NCI-H526 (cell line): Measurements from ENCODE around the gene TPP2.

ENCODE experiments used
- DNase-seq, 2 experiments: peaks; one replicate each; lab custom pipeline; 2025; lab: John Stamatoyannopoulos, UW

Gene TPP2

DNA sequence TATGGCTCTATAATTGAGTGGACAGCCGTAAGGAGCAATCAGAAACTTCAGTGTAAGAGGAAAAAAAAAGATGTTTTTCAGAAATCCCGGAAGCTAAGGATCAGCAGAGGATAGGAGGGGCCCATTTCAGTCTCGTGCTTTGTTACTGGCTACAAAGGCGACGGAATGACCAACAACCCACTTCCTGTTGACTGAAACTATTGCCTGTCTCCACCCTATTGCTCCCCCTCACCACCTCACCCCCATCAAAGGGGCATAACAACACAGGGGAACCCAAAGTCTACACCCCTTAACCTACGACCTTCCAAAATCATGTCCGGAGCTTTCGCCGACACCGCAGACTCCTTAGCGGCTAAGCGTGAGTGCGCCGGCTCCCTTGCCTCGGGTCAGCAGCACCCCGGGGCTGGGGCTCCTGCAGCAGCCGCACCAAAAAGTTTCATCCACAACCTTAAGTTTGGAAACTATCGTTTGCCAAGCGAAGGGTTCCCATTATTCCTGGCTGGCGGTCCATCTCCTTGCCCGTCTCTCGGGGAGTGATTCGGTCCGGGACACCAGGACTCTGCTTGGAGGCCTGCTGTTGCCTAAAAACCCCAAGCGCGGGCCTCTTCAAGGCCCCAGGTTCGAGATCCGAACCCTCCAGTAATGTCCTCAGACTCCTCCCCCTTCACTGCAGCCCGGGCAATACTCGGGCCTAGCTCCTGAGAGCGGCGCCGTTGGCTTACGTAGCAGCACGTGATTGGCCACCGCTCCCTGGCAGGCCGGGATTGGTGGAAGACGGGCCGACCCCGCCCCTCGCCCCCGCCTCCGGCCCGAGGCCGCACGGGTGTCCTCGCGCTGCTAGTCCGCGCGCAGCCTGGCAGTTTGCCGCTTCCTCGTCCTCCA, at the start of gene TPP2:
Gene TPP2, plus strand, starts transcription at position 840 of the 882 bp plus-strand sequence. CDS start 53 bp downstream, outside the sequence.
- peak; percentile 95 to 99 for DNase-seq

DNA sequence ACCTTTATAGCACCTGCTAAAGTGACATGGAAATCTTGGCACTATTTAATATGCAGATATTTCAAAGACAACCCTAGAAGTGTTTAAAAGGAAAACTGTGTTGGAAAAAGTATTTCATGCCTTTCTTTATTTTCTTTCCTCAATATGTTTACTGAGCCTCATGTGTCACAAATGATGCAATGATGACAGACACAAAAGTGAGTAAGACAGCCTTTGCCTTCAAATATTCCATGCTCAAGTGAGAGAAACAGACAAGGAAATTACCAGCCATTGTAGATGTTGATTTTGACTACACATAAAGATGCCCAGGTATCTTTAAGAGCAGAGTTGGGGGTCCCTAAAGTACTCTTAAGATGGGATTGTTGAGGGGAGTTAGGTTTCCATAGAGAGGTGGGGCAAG, 48.0 kb upstream of the TPP2 start:
- DNase-seq = no peak

- no peak for DNase-seq
Observed at GRCh38 chr13:102550507-102550906, 46.3 kb upstream of the TPP2 start.

- peak; percentile 28 to 56 for DNase-seq
Observed at GRCh38 chr13:102555914-102556553, 40.8 kb upstream of the TPP2 start.

DNA sequence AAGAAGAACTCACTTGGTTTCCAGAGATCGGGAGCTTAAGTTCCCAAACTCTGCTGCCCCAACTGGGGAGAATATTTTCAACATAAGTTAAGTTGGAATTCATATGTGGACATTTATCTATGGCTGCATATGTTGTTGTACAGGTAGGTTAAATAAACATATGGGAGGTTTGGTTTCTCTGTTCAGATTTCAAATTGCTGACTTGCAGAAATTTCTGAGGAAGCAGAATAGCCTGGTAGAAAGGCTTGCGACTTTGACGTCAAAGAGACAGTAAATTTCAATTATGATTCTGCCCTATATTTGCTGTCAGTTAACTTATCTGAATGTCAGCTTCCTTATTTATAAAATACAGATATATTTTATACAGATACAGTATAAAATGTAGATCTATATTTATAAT, 40.0 kb upstream of the TPP2 start:
- no peak for DNase-seq

DNA sequence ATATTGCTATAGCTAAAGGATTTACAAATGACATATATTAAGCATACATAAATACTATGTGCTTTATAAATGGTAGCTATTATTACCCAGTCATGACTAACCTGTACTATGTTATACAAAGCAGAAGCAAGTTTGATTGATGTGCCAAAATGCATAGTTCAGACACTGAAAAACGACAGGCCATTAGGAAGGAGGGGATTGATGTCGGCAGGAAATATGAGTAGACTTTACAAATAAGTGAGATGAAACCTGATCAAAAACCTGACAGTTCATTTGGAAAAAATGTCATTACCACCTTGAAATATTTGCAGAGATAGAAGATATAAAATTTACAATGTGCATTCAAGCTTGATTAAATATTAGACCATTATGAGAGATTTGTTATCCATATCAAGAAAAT, 38.8 kb upstream of the TPP2 start:
- no peak for DNase-seq

DNA sequence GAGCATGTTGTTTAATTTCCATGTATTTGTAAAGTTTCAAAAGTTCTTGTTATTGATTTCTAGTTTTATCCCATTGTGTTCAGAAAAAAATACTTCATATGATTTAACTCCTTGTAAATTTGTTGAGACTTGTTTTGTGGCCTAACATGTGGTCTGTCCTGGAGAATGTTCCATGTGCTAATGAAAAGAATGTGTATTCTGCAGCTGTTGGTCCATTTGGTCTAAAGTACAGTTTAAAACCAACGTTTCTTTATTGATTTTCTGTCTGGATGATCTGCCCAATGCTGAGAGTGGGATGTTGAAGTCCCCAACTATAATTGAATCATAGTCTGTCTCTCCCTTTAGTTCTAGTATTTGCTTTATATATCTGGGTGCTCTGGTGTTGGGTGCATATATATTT, 34.9 kb upstream of the TPP2 start:
- DNase-seq = no peak

DNA sequence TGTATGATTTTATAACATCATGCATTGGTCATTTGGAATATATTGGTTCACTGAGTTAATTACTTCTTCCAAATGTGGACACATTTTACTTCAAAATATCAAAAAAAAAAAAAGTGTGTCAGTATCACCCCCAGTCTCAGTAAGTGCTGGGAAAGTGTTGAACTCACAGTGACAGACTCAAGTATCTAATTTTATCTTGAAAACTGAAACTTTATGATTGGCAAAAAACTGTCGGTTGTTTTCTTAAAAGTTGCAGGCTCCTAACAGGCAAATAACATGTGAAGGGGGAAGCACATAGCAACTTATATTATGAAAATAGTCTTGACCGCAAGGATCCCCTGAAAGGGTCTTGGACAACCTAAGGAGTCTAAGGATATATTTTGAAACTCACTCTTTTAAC, 33.5 kb upstream of the TPP2 start:
- DNase-seq = no peak

DNA sequence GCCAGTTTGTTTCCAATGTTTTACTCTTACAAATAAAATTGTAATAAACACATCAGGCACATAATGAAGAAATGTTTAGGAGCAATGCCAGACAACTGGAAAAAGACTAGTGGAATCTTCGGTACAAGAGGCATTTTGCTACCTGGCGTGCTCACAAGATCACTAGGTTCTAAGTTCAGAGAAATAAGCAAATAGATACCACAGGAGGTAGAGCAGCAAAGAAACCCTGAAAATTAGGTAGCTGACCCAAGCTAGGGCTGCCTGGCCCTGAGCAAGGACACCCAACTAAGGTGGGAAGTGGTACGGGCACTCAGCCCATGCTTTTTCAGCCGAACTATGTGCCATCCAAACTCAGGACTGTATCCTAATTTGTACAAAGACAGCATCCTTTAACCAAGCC, 32.2 kb upstream of the TPP2 start:
- no peak for DNase-seq

- no peak for DNase-seq
Observed at GRCh38 chr13:102566513-102566912, 30.3 kb upstream of the TPP2 start.

DNA sequence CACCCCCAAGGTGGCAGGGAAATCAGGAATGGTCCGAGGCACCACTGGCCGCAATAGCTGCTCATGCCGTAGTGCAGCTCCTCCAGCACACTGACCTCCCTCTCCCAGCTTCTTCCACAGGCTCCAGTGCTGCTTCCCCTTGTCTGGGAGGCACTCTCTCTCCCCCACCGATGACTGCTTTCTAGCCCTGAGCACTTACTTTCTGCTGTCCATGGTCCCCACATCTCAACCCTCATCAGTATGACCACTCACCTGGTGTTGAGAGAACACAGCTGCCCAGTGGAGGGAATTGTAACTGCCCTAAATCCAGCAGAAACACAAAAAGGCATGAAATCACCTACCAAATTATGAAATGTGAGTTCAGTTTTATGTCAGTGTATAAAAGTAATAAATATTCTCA, 28.9 kb upstream of the TPP2 start:
- no peak for DNase-seq

GRCh38 chr13:102569488-102569887, 27.3 kb upstream of the TPP2 start:
- DNase-seq = no peak

GRCh38 chr13:102571075-102571474, 25.7 kb upstream of the TPP2 start:
- DNase-seq = peak in 1 of 2 experiments; percentile 33

DNA sequence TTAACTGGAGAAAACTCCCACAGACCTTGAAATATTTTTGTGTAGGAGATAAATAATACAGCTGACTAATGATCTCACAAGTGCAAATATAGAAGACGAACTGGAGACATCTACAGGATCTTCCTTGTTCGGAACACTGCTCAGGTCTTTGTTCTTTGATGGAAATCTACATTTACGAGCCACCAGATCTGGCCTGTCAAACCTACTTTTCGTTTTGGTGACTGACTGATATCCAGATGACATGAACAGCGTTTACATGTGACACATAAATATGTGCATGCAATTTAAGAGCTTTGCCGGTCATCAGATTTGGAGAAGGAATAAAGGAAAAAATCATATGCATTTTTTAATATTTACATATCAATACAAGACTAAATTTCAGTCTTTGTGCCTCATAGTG, 24.5 kb upstream of the TPP2 start:
- no peak for DNase-seq

- DNase-seq = peak; percentile 47 to 81
Observed at GRCh38 chr13:102580552-102581169, 16.1 kb upstream of the TPP2 start.

- no peak for DNase-seq
Observed at GRCh38 chr13:102582256-102582655, 14.5 kb upstream of the TPP2 start.

DNA sequence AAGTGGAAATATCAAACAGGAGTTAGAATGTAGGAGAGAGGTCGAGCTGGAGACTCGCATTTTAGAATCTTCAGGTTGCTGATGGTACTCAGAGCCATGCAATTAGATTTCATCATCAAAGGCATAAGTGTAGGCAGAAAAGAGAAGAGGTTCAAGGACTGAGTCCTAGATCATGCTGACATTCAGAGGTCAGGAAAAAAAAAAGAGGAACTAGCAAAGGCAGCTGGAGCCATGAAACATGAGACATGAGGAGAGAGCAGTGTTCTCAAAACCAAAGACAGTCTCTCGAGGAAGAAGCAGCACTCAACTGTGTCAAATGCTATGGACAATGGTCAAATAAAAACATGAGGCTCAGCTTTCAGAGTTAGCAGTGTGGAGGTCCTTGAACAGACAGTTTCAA, 12.4 kb upstream of the TPP2 start:
- DNase-seq = no peak

GRCh38 chr13:102586615-102587014, 10.2 kb upstream of the TPP2 start:
- DNase-seq = no peak

DNA sequence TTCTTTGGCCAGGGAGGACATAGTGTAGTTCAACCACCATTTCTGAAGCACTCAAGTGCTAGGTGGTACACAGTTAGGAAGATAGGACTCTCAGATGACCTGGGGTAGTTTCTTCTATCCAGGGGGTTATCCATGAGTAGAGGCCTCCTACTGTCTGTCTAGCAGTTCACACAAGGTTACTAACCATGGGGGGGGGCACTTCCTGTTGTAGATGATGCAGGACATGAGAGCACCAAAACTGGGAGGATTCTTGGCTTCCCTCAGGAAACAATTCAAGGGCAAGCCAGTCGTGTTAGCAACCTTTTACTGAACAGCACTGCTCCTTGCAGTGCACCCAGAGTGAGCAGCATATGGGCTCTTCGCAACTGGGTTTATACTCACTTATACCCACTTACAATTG, 8.9 kb upstream of the TPP2 start:
- no peak for DNase-seq

- no peak for DNase-seq
Observed at GRCh38 chr13:102589301-102589822, 7.4 kb upstream of the TPP2 start.

- DNase-seq = peak; percentile 84 to 92
Observed at GRCh38 chr13:102591988-102592781, 4.6 kb upstream of the TPP2 start.

- DNase-seq = no peak
Observed at GRCh38 chr13:102593466-102593865, 3.3 kb upstream of the TPP2 start.
